Karpas-422 (cell line): ENCODE measurements around the gene ABR. TPM values are rescaled to one million over a fixed set of nuclear protein-coding genes. Genes with fewer than 3 reads are reported as not detected.
"Not testable (repeated sequence)": the region's sequence is repeated elsewhere in the genome, so short reads cannot be mapped to it uniquely, and the experiment has no call there.

Experiments used
- DNase-seq: peaks from one replicate; pipeline ENCODE4 v3.0.0-alpha.2; 2015
- H2AFZ ChIP-seq: fragments of 200-600 bp; sonication (generic); 2 replicates; pipeline ENCODE4 v1.6.1; 2014; ENCODE audit warnings: antibody characterized with exemption, low read length, mixed read lengths
- H3K27ac ChIP-seq: fragments of 200-600 bp; sonication (generic); 2 replicates; pipeline ENCODE4 v1.5.1; 2014; ENCODE audit warnings: mild to moderate bottlenecking, low read length, moderate library complexity
- H3K27me3 ChIP-seq: fragments of 200-600 bp; sonication (generic); 2 replicates; pipeline ENCODE4 v1.6.1; 2014; ENCODE audit warnings: low read length, mixed read lengths
- H3K36me3 ChIP-seq: fragments of 200-600 bp; sonication (generic); 2 replicates; pipeline ENCODE4 v1.6.1; 2014; ENCODE audit warnings: low read length, mixed read lengths; ENCODE audit not compliant: insufficient read depth
- H3K4me1 ChIP-seq: fragments of 200-600 bp; sonication (generic); 2 replicates; pipeline ENCODE4 v1.6.1; 2014; ENCODE audit warnings: mild to moderate bottlenecking, low read length, mixed read lengths
- H3K4me2 ChIP-seq: fragments of 200-600 bp; sonication (generic); 2 replicates; pipeline ENCODE4 v1.6.1; 2014; ENCODE audit warnings: low read length, low read depth, mild to moderate bottlenecking; ENCODE audit not compliant: poor library complexity, severe bottlenecking
- H3K4me3 ChIP-seq: fragments of 200-600 bp; sonication (generic); 2 replicates; pipeline ENCODE4 v1.5.1; 2014; ENCODE audit warnings: mild to moderate bottlenecking, antibody characterized with exemption, low read length, mixed read lengths
- H3K79me2 ChIP-seq: fragments of 200-600 bp; sonication (generic); 2 replicates; pipeline ENCODE4 v1.6.1; 2014; ENCODE audit warnings: mild to moderate bottlenecking, low read length, mixed read lengths
- H3K9ac ChIP-seq: fragments of 200-600 bp; sonication (generic); 2 replicates; pipeline ENCODE4 v1.6.0; 2014; ENCODE audit warnings: low read length
- H3K9me2 ChIP-seq: fragments of 200-600 bp; sonication (generic), shearing (Covaris generic); replicated peaks from 2 replicates; pipeline ENCODE4 v1.6.0; 2014; ENCODE audit warnings: mild to moderate bottlenecking, low read length, moderate library complexity; ENCODE audit not compliant: insufficient read depth
- H3K9me3 ChIP-seq: fragments of 300-700, 200-600 bp; sonication (generic); 2 replicates; pipeline ENCODE4 v1.6.1; 2014; ENCODE audit warnings: low read length, mixed read lengths
- H4K20me1 ChIP-seq: fragments of 200-600 bp; sonication (generic); 2 replicates; pipeline ENCODE4 v1.6.1; 2014; ENCODE audit warnings: mild to moderate bottlenecking, antibody characterized with exemption, low read length, low read depth; ENCODE audit not compliant: insufficient read depth
- total RNA-seq: library from RNA; depleted of rRNA; stranded (reverse); fragments of >200 nt; shearing (Covaris generic); gene quantifications from 2 replicates; pipeline ENCODE4 v1.2.3, GENCODE V29; 2014; ENCODE audit warnings: low replicate concordance

ABR gene
- total RNA-seq, 1 experiment from 2014 or later, result 113 TPM

GRCh38 chr17:978103-979093 is 201.4 kb downstream of the ABR start:
- no peak overlapping the region for H2AFZ ChIP-seq
- DNase-seq, result no peak
- H3K9ac ChIP-seq, result no peak overlapping the region
- peaks cover 11% of the 10 kb centered on the region for H3K4me1 ChIP-seq
- H3K79me2 ChIP-seq, result no peaks in the 10 kb centered on the region
- H3K9me3 ChIP-seq, result no peaks in the 10 kb centered on the region
- no peak overlapping the region for H3K4me3 ChIP-seq
- H3K27ac ChIP-seq, result no peak overlapping the region
- H3K4me2 ChIP-seq, result no peak overlapping the region
- no peaks in the 10 kb centered on the region for H3K36me3 ChIP-seq
- 0 out of 2 replicates have a peak, but pooled peaks cover 11% of the 10 kb centered on the region for H4K20me1 ChIP-seq
- H3K27me3 ChIP-seq, result no peaks in the 10 kb centered on the region
- no peaks in the 10 kb centered on the region for H3K9me2 ChIP-seq

- H3K4me3 ChIP-seq, result no peak overlapping the region
- 0 out of 2 replicates have a peak, but pooled peaks cover 11% of the 10 kb centered on the region for H4K20me1 ChIP-seq
- no peaks in the 10 kb centered on the region for H3K36me3 ChIP-seq
- H3K9me2 ChIP-seq, result no peaks in the 10 kb centered on the region
- H3K27me3 ChIP-seq, result no peaks in the 10 kb centered on the region
- H3K9ac ChIP-seq, result no peak overlapping the region
- no peak overlapping the region for H3K4me2 ChIP-seq
- H3K27ac ChIP-seq, result no peak overlapping the region
- H3K4me1 ChIP-seq, result peaks cover 11% of the 10 kb centered on the region
- no peaks in the 10 kb centered on the region for H3K79me2 ChIP-seq
- H3K9me3 ChIP-seq, result no peaks in the 10 kb centered on the region
- H2AFZ ChIP-seq, result no peak overlapping the region
- no peak for DNase-seq
Measured at GRCh38 chr17:977166-977565, 202.6 kb downstream of the ABR start.

- H3K9ac ChIP-seq, result no peak overlapping the region
- no peaks in the 10 kb centered on the region for H3K36me3 ChIP-seq
- DNase-seq, result no peak
- no peak overlapping the region for H3K27ac ChIP-seq
- H3K4me1 ChIP-seq, result peaks cover 9% of the 10 kb centered on the region
- 0 out of 2 replicates have a peak, but pooled peaks cover 11% of the 10 kb centered on the region for H4K20me1 ChIP-seq
- H3K79me2 ChIP-seq, result no peaks in the 10 kb centered on the region
- no peak overlapping the region for H3K4me3 ChIP-seq
- H3K9me3 ChIP-seq, result no peaks in the 10 kb centered on the region
- no peak overlapping the region for H3K4me2 ChIP-seq
- no peaks in the 10 kb centered on the region for H3K9me2 ChIP-seq
- no peak overlapping the region for H2AFZ ChIP-seq
- H3K27me3 ChIP-seq, result no peaks in the 10 kb centered on the region
Measured at GRCh38 chr17:976312-976711, 203.5 kb downstream of the ABR start.

- Histone ChIP-seq H3K79me2 (no peaks in the 10 kb centered on the region), H3K4me2 (no peak overlapping the region), H4K20me1 (0 out of 2 replicates have a peak, but pooled peaks cover 11% of the 10 kb centered on the region), H3K27me3 (no peaks in the 10 kb centered on the region), H3K4me3 (no peak overlapping the region), H2AFZ (no peak overlapping the region), H3K4me1 (peaks cover 7% of the 10 kb centered on the region), H3K9ac (no peak overlapping the region), H3K36me3 (no peaks in the 10 kb centered on the region), H3K9me2 (no peaks in the 10 kb centered on the region), H3K9me3 (no peaks in the 10 kb centered on the region), H3K27ac (no peak overlapping the region)
- DNase-seq, result no peak
Measured at GRCh38 chr17:975371-975915, 204.3 kb downstream of the ABR start.

- not testable (repeated sequence) for H3K27ac ChIP-seq, H3K9me3 ChIP-seq, H3K79me2 ChIP-seq, H3K36me3 ChIP-seq, H4K20me1 ChIP-seq, DNase-seq, H2AFZ ChIP-seq, H3K27me3 ChIP-seq, H3K4me3 ChIP-seq, H3K9ac ChIP-seq, H3K9me2 ChIP-seq, H3K4me2 ChIP-seq, H3K4me1 ChIP-seq
Measured at GRCh38 chr17:974778-975177, 205.0 kb downstream of the ABR start.

- no peaks in the 10 kb centered on the region for H3K4me1 ChIP-seq
- H2AFZ ChIP-seq, result no peak overlapping the region
- no peaks in the 10 kb centered on the region for H3K27me3 ChIP-seq
- H3K27ac ChIP-seq, result no peak overlapping the region
- no peaks in the 10 kb centered on the region for H3K79me2 ChIP-seq
- no peaks in the 10 kb centered on the region for H3K9me2 ChIP-seq
- 0 out of 2 replicates have a peak, but pooled peaks cover 3% of the 10 kb centered on the region for H4K20me1 ChIP-seq
- no peaks in the 10 kb centered on the region for H3K36me3 ChIP-seq
- H3K4me2 ChIP-seq, result no peak overlapping the region
- no peak overlapping the region for H3K9ac ChIP-seq
- H3K4me3 ChIP-seq, result no peak overlapping the region
- H3K9me3 ChIP-seq, result no peaks in the 10 kb centered on the region
- no peak for DNase-seq
Measured at GRCh38 chr17:973053-973452, 206.7 kb downstream of the ABR start.

- not testable (repeated sequence) for H3K9me3 ChIP-seq, H3K36me3 ChIP-seq, H3K4me2 ChIP-seq, DNase-seq, H3K27ac ChIP-seq, H3K9ac ChIP-seq, H3K4me3 ChIP-seq, H3K9me2 ChIP-seq, H3K4me1 ChIP-seq, H4K20me1 ChIP-seq, H2AFZ ChIP-seq, H3K79me2 ChIP-seq, H3K27me3 ChIP-seq
Measured at GRCh38 chr17:971861-972260, 207.9 kb downstream of the ABR start.

- Histone ChIP-seq H2AFZ (no peak overlapping the region), H3K9me3 (no peaks in the 10 kb centered on the region), H3K4me2 (no peak overlapping the region), H3K4me3 (no peak overlapping the region), H3K79me2 (no peaks in the 10 kb centered on the region), H4K20me1 (no peaks in the 10 kb centered on the region), H3K9me2 (no peaks in the 10 kb centered on the region), H3K36me3 (no peaks in the 10 kb centered on the region), H3K27ac (no peak overlapping the region), H3K9ac (no peak overlapping the region), H3K27me3 (no peaks in the 10 kb centered on the region), H3K4me1 (no peaks in the 10 kb centered on the region)
- no peak for DNase-seq
Measured at GRCh38 chr17:970364-970763, 209.4 kb downstream of the ABR start.
